Activated T-helper 1 cell treated with anti-CD3 and anti-CD28 coated beads, Interleukin-2, amount 50 U/mL, for 16 hours (primary cell): ENCODE results near the gene MPP1.

Experiments
- DNase-seq, 2 donors: peaks; one replicate each; pipeline ENCODE4 v3.0.0-alpha.2; 2020; ENCODE audit warnings: low read depth in 1 of 2, low spot score in 1 of 2

MPP1 gene

GRCh38 chrX:154732421-154733065 lies 72.7 kb downstream of the MPP1 start:
- no peak for DNase-seq

GRCh38 chrX:154731881-154732280 lies 73.4 kb downstream of the MPP1 start:
- no peak for DNase-seq

- no peak for DNase-seq
Measured at GRCh38 chrX:154731184-154731583, 74.1 kb downstream of the MPP1 start.

- DNase-seq = no peak
Measured at GRCh38 chrX:154730253-154730891, 74.9 kb downstream of the MPP1 start.

GRCh38 chrX:154729439-154729838 lies 75.8 kb downstream of the MPP1 start:
- no peak for DNase-seq
